Measurements from ENCODE around the gene ERC2.
"Not testable (repeated sequence)": the region's sequence is repeated elsewhere in the genome, so short reads cannot be mapped to it uniquely, and the experiment has no call there.

ERC2 gene

DNA sequence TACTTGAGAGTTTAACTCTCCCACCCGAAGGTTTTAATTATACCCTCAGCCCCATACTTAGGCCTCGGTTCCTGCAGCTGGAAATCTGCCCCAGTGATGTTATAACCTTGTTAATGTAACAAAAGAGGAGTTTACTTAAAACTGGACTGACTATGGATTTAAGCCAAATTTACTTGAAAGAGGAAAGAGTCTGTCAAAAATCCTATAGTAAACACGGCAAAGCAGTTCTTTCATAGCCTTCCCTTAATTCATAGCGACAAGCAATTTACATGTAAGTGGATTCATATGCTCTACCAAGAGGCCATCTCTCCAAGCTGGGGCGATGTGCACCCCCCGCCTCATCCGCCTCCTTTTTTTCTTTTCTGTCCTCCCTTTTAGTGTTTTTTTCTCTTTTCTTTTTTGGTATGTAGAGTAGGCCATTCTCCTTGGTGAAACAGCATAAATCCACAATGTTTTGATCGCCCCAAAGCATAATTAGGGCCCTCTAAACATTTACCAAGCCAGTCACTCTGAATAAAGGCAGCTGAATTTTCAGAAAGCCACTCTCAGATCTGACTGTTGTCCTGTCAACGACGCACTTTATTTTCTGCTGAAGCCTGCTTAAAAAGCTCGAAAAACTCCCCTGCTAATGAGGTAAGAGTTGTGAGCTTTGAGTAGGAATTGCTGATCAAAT, 608.1 kb downstream of the ERC2 start:
- no peak for DNase-seq

DNA sequence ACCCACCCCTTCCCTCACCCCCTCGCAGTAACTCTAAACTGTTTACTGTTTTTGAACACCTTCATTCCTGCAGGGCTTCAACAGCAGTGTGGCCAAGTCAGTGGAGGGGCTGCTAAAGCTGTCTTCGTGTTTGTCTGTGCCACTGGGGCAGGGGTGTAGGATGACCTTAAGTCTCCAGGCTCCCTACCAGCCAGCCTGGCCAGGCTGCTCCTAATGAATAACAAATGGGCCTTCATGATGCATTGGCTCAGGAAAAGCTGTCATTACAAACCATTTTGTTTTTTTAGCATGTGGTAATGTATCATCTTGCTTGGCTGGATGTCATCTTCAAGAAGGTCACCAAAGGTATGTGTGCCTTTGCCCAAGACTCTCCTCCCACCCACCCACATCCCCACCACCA, 609.0 kb downstream of the ERC2 start:
- no peak for DNase-seq

DNA sequence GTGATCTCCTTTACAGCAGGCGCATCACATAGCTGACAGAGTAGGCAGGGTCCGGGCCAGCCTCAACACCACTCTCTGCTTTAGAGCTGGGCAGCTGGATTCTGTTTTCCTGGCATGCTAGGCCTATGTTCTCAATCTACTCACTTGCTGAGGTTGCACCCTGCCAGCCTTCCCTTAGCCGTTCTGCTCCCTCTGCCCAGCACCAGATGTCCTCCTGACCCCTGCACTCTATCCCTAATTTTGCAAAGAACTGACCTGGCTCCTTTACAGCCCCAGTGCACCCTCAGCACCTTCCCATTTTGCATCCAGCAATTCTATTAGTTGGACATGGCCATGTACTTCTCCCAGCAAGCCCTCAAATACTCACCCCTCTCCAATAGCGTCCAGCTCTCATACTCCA, 609.5 kb downstream of the ERC2 start:
- DNase-seq, result no peak

GRCh38 chr3:55858302-55858701, 610.0 kb downstream of the ERC2 start:
- DNase-seq, result no peak

- DNase-seq, result no peak
Measured at GRCh38 chr3:55857633-55858032, 610.6 kb downstream of the ERC2 start.

GRCh38 chr3:55855311-55855710, 613.0 kb downstream of the ERC2 start:
- no peak for DNase-seq

- DNase-seq, result no peak
Measured at GRCh38 chr3:55854494-55854893, 613.8 kb downstream of the ERC2 start.

GRCh38 chr3:55852326-55852725, 615.9 kb downstream of the ERC2 start:
- DNase-seq, result no peak

GRCh38 chr3:55842204-55842603, 626.1 kb downstream of the ERC2 start:
- no peak for DNase-seq

DNA sequence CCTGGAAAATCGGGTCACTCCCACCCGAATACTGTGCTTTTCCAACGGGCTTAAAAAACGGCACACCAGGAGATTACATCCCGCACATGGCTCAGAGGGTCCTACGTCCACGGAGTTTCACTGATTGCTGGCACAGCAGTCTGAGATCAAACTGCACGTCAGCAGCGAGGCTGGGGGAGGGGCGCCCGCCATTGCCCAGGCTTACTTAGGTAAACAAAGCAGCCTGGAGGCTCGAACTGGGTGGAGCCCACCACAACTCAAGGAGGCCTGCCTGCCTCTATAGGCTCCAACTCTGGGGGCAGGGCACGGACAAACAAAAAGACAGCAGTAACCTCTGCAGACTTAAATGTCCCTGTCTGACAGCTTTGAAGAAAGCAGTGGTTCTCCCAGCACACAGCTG, 636.4 kb downstream of the ERC2 start:
- DNase-seq, result not testable (repeated sequence)

DNA sequence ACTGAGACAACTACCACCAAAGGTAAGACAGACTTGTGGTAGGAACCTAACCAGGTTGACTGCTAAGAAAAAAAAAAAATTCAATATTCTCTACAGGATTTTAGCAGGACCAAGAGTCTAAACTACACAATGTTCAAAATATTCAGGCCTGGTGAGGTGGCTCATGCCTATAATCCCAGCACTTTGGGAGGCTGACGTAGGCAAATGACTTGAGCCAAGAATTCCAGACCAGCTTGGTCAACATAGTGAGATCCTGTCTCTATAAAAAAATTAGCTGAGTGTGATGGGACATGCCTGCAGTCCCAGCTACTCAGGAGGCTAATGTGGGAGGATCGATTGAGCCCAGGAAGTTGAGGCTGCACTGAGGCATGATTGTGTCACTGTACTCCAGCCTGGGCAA, 639.6 kb downstream of the ERC2 start:
- DNase-seq, result no peak

GRCh38 chr3:55827786-55828185, 640.5 kb downstream of the ERC2 start:
- no peak for DNase-seq

DNA sequence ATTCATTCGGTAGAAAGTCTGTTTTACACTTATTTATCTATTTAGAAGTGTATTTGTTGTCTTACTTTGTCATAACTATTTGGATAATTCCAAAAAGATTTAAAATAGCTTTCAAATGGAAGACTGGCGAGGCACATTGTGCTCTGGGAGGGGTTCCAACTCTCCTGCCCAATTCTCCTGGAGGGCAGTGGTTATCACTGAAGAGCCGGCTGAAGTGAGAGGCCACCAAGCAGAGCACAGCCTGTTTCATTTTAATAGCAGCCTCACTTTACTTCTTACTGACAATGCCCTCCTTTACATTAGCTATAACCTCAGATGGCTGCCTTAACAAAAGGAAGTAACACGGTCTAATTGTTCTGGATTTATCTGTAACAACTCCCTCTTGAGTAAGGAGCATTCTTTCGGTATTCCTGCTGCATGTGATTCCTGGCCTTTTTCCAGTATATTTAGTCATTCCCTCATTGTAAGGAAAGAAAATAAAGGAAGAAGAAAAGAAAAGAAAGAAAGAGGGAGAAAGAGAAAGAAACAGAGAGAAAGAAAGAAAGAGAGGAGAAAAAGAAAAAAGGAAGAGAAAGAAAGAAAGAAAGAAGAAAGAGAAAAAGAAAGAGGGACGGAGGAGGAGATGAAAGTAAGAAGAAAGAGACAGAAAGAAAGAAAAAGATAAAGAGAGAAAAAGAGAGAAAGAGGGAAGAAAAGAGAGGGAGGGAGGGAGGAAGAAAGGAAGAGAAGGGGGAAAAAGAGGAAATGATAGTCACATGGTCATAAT, 641.4 kb downstream of the ERC2 start:
- DNase-seq, result no peak

- DNase-seq, result no peak
Measured at GRCh38 chr3:55826097-55826496, 642.2 kb downstream of the ERC2 start.

GRCh38 chr3:55824406-55824805, 643.9 kb downstream of the ERC2 start:
- no peak for DNase-seq

- no peak for DNase-seq
Measured at GRCh38 chr3:55823829-55824228, 644.4 kb downstream of the ERC2 start.

DNA sequence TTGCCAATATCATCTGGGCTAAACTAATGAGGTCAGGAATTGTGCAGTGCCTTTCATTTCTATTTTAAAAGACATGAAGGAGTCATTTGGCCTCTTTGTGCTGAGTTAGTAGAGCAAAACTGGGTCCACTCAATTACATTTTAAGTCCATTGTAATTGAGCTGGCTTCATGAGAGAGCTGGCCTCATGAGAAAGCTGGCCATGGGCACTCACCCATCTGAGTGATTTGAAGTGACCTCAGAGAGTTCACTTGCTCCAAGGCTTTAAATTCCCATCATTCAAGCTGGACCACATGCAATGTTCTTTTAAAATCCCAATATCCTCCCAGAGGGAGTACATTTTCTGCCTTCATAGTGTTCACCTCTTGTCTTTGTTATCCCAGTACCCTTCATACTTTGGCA, 645.3 kb downstream of the ERC2 start:
- DNase-seq, result no peak

GRCh38 chr3:55819005-55819404, 649.3 kb downstream of the ERC2 start:
- DNase-seq, result no peak

DNA sequence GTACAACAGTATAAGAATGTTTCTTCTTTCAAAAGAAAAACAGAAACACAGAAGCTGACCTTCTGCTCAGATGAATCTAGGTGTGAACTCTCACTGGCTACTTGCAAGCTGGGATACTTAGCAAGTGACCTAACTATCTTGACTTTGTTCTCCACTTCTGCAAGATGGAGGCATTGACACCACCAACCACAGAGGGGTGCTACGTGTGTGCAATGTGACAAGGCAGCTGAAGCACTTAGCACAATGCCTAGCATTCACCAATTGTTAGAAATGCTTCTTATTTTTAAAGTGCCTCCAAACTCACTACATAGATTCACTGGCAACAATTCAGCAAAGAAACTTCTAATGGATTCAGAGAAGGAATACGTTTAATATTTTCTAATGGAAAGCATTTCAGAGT, 649.8 kb downstream of the ERC2 start:
- no peak for DNase-seq

GRCh38 chr3:55816794-55817576, 651.3 kb downstream of the ERC2 start:
- DNase-seq, result no peak

GRCh38 chr3:55815262-55815661, 653.0 kb downstream of the ERC2 start:
- no peak for DNase-seq

DNA sequence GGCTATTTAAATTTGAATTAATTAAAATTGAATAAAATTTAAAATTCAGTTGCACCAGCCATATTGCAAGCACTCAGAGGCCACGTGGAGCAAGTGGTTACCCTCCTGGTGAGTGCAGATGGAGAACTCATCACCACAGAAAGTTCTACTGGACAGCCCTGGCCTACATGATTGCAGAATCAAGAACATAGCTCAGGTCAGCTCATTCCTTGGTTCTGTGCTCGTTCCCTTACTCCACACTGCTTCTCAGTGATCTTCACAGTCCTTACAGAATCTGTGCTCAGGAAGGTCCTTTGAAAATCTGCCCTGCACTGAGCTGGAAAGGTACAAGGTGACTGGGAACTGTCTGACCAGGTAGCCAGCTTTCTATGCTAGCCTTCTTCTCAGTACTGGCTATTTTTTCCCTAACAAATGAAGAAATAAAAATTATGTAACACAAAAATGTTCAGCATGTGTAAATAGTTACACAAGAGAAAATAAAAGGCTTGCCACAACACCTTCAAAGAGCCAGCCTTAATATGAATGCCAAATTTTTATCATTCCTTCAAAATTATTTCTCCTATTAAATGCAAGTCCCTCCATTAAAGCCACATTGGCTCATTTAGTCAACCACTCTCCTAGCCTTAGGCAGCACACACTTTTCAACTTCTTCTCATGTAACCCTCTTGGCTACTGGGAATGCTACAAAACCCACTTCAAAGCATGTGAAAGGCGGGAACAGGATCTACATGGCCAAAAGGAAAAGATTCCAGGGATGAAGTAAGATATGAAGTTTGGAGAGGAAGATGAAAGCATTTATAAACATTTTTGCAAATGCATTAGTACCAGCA, 654.8 kb downstream of the ERC2 start:
- no peak for DNase-seq
